ENCODE results near the gene PRR15L. TPM values are rescaled to one million over a fixed set of nuclear protein-coding genes. Genes with fewer than 3 reads are reported as not detected.

PRR15L gene
- polyA plus RNA-seq, 3 donors, result not detected

DNA sequence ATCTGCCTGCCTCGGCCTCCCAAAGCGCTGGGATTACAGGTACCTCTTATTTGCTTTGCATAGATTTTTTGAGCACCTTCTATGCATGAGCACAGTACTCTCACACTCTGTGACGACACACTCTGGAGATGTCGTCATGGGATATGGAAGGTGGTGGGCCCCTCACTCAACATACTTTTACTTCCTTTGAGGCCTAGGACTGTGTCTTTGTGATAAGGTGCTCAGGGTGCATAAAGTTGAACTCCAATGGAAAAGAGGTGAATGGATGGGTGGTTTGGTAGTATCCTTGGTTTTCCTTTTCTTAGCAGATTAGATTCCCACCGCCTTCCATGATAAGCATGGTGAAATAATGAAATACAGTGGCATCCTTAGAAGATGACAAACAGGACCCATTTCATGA is 7.2 kb upstream of the PRR15L start:
- no peaks in the 10 kb centered on the region for H3K9me3 ChIP-seq (replicated peaks in 1 of 2; ENCODE audit: control insufficient read depth in 1 of 2, insufficient read depth in 1 of 2, low read length in 2 of 2)
- Mint-ChIP-seq H3K4me3 (no peak overlapping the region), H3K36me3 (no peaks in the 10 kb centered on the region), H3K9me3 (no peaks in the 10 kb centered on the region), H3K27ac (no peak overlapping the region), H3K27me3 (ENCODE audit: low read depth in 3 of 3) (peaks cover 3 to 4% (median 4%) of the 10 kb centered on the region in 3 donors), H3K4me1 (peaks cover 2% of the 10 kb centered on the region)
- no peaks in the 10 kb centered on the region for H3K27me3 ChIP-seq (ENCODE audit: control insufficient read depth in 2 of 2, insufficient read depth in 2 of 2, low read length in 2 of 2)
- H3K36me3 ChIP-seq (replicated peaks in 1 of 2; ENCODE audit: control insufficient read depth in 1 of 2, insufficient read depth in 2 of 2, low read length in 2 of 2), result no peaks in the 10 kb centered on the region
- WGBS (ENCODE audit: insufficient coverage), result 100% methylated on average over 2 of the region's 5 CpGs
- no peaks in the 10 kb centered on the region for H3K4me1 ChIP-seq (ENCODE audit: control insufficient read depth in 1 of 2, insufficient read depth in 2 of 2, low read length in 2 of 2)
- intact Hi-C loops (cut with micrococcal nuclease), result no loop called here
- H3K9ac ChIP-seq (ENCODE audit: insufficient read depth, low read length, poor library complexity, severe bottlenecking), result no peak overlapping the region
- no peak for TF ChIP-seq CTCF (IDR thresholded peaks at IDR 0.05)
- no peak overlapping the region for H2AFZ ChIP-seq (ENCODE audit: insufficient read depth, low read depth, low read length, poor library complexity, severe bottlenecking)
- H3K27ac ChIP-seq (ENCODE audit: low read depth in 1 of 2, low read length in 2 of 2), result no peak overlapping the region
- H3K79me2 ChIP-seq (ENCODE audit: insufficient read depth, low read length), result no peaks in the 10 kb centered on the region
- no peaks in the 10 kb centered on the region for H4K20me1 ChIP-seq (ENCODE audit: insufficient read depth, low read length)
- no peak for DNase-seq
- no peak overlapping the region for H3K4me3 ChIP-seq (replicated peaks in 1 of 3; ENCODE audit: low read depth in 2 of 3, low read length in 3 of 3)
- H3K4me2 ChIP-seq (replicated peaks; ENCODE audit: extremely low read depth, low read length, poor library complexity, severe bottlenecking), result no peak overlapping the region

GRCh38 chr17:47962901-47963300 is 5.2 kb upstream of the PRR15L start:
- Histone ChIP-seq H3K4me2 (replicated peaks; ENCODE audit: extremely low read depth, low read length, poor library complexity, severe bottlenecking) (no peak overlapping the region), H2AFZ (ENCODE audit: insufficient read depth, low read depth, low read length, poor library complexity, severe bottlenecking) (no peak overlapping the region), H3K27ac (ENCODE audit: low read depth in 1 of 2, low read length in 2 of 2) (no peak overlapping the region), H3K36me3 (replicated peaks in 1 of 2; ENCODE audit: control insufficient read depth in 1 of 2, insufficient read depth in 2 of 2, low read length in 2 of 2) (no peaks in the 10 kb centered on the region), H3K9me3 (replicated peaks in 1 of 2; ENCODE audit: control insufficient read depth in 1 of 2, insufficient read depth in 1 of 2, low read length in 2 of 2) (no peaks in the 10 kb centered on the region), H3K79me2 (ENCODE audit: insufficient read depth, low read length) (no peaks in the 10 kb centered on the region), H3K9ac (ENCODE audit: insufficient read depth, low read length, poor library complexity, severe bottlenecking) (no peak overlapping the region), H4K20me1 (ENCODE audit: insufficient read depth, low read length) (no peaks in the 10 kb centered on the region), H3K27me3 (ENCODE audit: control insufficient read depth in 2 of 2, insufficient read depth in 2 of 2, low read length in 2 of 2) (no peaks in the 10 kb centered on the region), H3K4me1 (ENCODE audit: control insufficient read depth in 1 of 2, insufficient read depth in 2 of 2, low read length in 2 of 2) (no peaks in the 10 kb centered on the region), H3K4me3 (replicated peaks in 1 of 3; ENCODE audit: low read depth in 2 of 3, low read length in 3 of 3) (no peak overlapping the region)
- Mint-ChIP-seq H3K9me3 (no peaks in the 10 kb centered on the region), H3K27ac (no peak overlapping the region), H3K27me3 (ENCODE audit: low read depth in 3 of 3) (peaks cover 4 to 6% (median 5%) of the 10 kb centered on the region in 3 donors), H3K4me1 (no peaks in the 10 kb centered on the region), H3K36me3 (no peaks in the 10 kb centered on the region), H3K4me3 (no peak overlapping the region)
- no peak for TF ChIP-seq CTCF (IDR thresholded peaks at IDR 0.05)
- WGBS (ENCODE audit: insufficient coverage), result 89% methylated on average over 3 of the region's 3 CpGs
- DNase-seq, result no peak
- intact Hi-C loops (cut with micrococcal nuclease), result no loop called here
